Measurements from ENCODE around the gene CNTN1. TPM values are rescaled to one million over a fixed set of nuclear protein-coding genes. Genes with fewer than 3 reads are reported as not detected.

CNTN1 gene
- total and polyA plus RNA-seq, 9 of the 15 experiments (the other 6 are each of a cell fraction or from before 2014, with no cell fraction given) = 0.16 TPM; not detected in 8

GRCh38 chr12:40769846-40770245 lies 77.6 kb downstream of the CNTN1 start:
- Histone ChIP-seq H3K4me1 (replicated peaks in 1 of 2; ENCODE audit: control insufficient read depth in 2 of 2, insufficient read depth in 2 of 2, low read length in 2 of 2) (no peaks in the 10 kb centered on the region), H4K20me1 (replicated peaks; ENCODE audit: control insufficient read depth, insufficient read depth, low read length) (no peaks in the 10 kb centered on the region), H3K79me2 (ENCODE audit: control insufficient read depth, insufficient read depth, low read length) (no peaks in the 10 kb centered on the region), H3K27me3 (ENCODE audit: control insufficient read depth in 2 of 2, insufficient read depth in 2 of 2, low read length in 2 of 2) (no peaks in the 10 kb centered on the region), H3K9me3 (replicated peaks; ENCODE audit: control insufficient read depth, insufficient read depth, low read depth, low read length) (no peaks in the 10 kb centered on the region), H3K4me3 (no peak overlapping the region), H3K9ac (ENCODE audit: insufficient read depth in 1 of 2, low read depth in 2 of 2, low read length in 2 of 2) (no peak overlapping the region), H3K27ac (ENCODE audit: extremely low read depth, low read depth, low read length) (no peak overlapping the region), H3K9me1 (ENCODE audit: control insufficient read depth, insufficient read depth, low read length) (no peaks in the 10 kb centered on the region), H3K36me3 (ENCODE audit: control insufficient read depth, insufficient read depth, low read length) (no peaks in the 10 kb centered on the region), H3K4me2 (ENCODE audit: insufficient read depth, low read length) (no peak overlapping the region), H2AFZ (ENCODE audit: low read depth, low read length) (no peak overlapping the region)
- WGBS (ENCODE audit: insufficient coverage, low coverage, missing lambda C conversion rate) = 0% methylated on average over 2 of the region's 2 CpGs
- no TSS peak for BruUV-seq (replicated peaks)
- FAIRE-seq (no peak), ATAC-seq (no peak), DNase-seq (ENCODE audit: extremely low read depth in 1 of 4, low spot score in 3 of 4) (no peak)
- in situ Hi-C loops (cut with MboI) = no loop called here
- intact Hi-C loops (cut with micrococcal nuclease) = no loop called here
- CTCF ChIA-PET (ENCODE audit: low intra/inter-chr PET ratio) = no interaction called here
- POLR2A ChIA-PET = no interaction called here
- no peak for TF ChIP-seq L3MBTL2 (IDR thresholded peaks at IDR 0.05)
- no peak for TF ChIP-seq FOXA3 (CRISPR knock-in tag; conservative IDR thresholded peaks at IDR 0.05 in 1 of 2, IDR thresholded peaks at IDR 0.05 in 1 of 2)
- no peak for TF ChIP-seq RREB1 (CRISPR knock-in tag; IDR thresholded peaks at IDR 0.05)
- no peak for TF ChIP-seq USF2 (CRISPR knock-in tag; IDR thresholded peaks at IDR 0.05)
- no peak for TF ChIP-seq RHOXF2B (CRISPR knock-in tag; conservative IDR thresholded peaks at IDR 0.05)
- TF ChIP-seq ZFP36 (IDR thresholded peaks at IDR 0.05; ENCODE audit: low read depth, low read length, partially characterized antibody) = no peak
- TF ChIP-seq E2F6 (IDR thresholded peaks at IDR 0.05; ENCODE audit: borderline replicate concordance in 1 of 2, extremely low read depth in 1 of 2, insufficient read depth in 1 of 2, insufficient read length in 1 of 2, low read depth in 1 of 2, low read length in 1 of 2, poor library complexity in 1 of 2, severe bottlenecking in 1 of 2) = no peak
- no peak for TF ChIP-seq CGGBP1 (CRISPR knock-in tag; IDR thresholded peaks at IDR 0.05)
- TF ChIP-seq PHF21A (IDR thresholded peaks at IDR 0.05; ENCODE audit: borderline replicate concordance, low read depth) = no peak
- TF ChIP-seq ZNF583 (CRISPR knock-in tag; IDR thresholded peaks at IDR 0.05) = no peak
- TF ChIP-seq TGIF2 (CRISPR knock-in tag; IDR thresholded peaks at IDR 0.05) = no peak
- TF ChIP-seq TARDBP (IDR thresholded peaks at IDR 0.05) = no peak
- TF ChIP-seq ESRRB (CRISPR knock-in tag; IDR thresholded peaks at IDR 0.05; ENCODE audit: borderline replicate concordance) = no peak
